Right lobe of liver (tissue), 6 donors: ENCODE measurements around the gene TCTA. TPM values are rescaled to one million over a fixed set of nuclear protein-coding genes. Genes with fewer than 3 reads are reported as not detected.

Source experiments
- ATAC-seq, 4 donors: fragments of 200-7000 bp; cut with Tn5 transposase; one replicate each; pipeline ENCODE4 v1.9.1; 2020; ENCODE audit warnings: mild to moderate bottlenecking in 4 of 4, moderate library complexity in 4 of 4
- DNase-seq, 3 donors: peaks; one replicate each; pipeline ENCODE4 v3.0.0-alpha.2; 2020
- H3K27ac ChIP-seq, 3 donors: fragments of 200-600 bp; one replicate each; pipeline ENCODE4 v1.8.0; 2022
- H3K27me3 ChIP-seq, 2 donors: fragments of 200-600 bp; one replicate each; pipeline ENCODE4 v1.8.0; 2022
- H3K36me3 ChIP-seq, 4 donors: fragments of 200-600 bp; sonication (generic) in 1 of 4; one replicate each; pipeline versions ENCODE4 v1.5.1 to v1.8.0; 2017 to 2022; ENCODE audit warnings: control low read depth in 1 of 4
- H3K4me1 ChIP-seq, 4 donors: fragments of 200-600 bp; sonication (generic) in 1 of 4; one replicate each; pipeline versions ENCODE4 v1.5.1 to v1.8.0; 2017 to 2022; ENCODE audit warnings: control low read depth in 1 of 4
- H3K4me3 ChIP-seq, 3 donors: fragments of 200-600 bp; one replicate each; pipeline ENCODE4 v1.8.0; 2022
- H3K9me3 ChIP-seq, 4 donors: fragments of 200-600 bp; sonication (generic) in 1 of 4; one replicate each; pipeline versions ENCODE4 v1.5.1 to v1.8.0; 2017 to 2022; ENCODE audit warnings: control low read depth in 1 of 4
- POLR2A ChIP-seq: fragments of 450-650 bp; IDR thresholded peaks from one replicate; pipeline ENCODE4 v1.6.1; 2017; ENCODE audit warnings: antibody characterized with exemption, mild to moderate bottlenecking
- WGBS: methylation state at CpG from one replicate; pipeline ENCODE4 v1.1.6; 2018; ENCODE audit warnings: low coverage, low lambda C conversion rate; ENCODE audit not compliant: insufficient coverage; ENCODE audit errors: missing lambda C conversion rate; 5-methylcytosine and 5-hydroxymethylcytosine counted together
- intact Hi-C, 2 donors: fragments of 100-400 bp; cut with DNase I; formaldehyde crosslinking; loops; one replicate each; pipeline versions ENCODE4 v1.11.2 to v1.14.1; 2022
- total RNA-seq, 6 experiments: library from RNA; depleted of rRNA in 2 of 6; stranded (reverse); fragments of >200 nt in 2 of 6; fragmentation: NEBNext Ultra II Directional in 3 of 6; extraction: Animal tissue kit (Norgen Biotek cat#: 25700) in 3 of 6; gene quantifications; one replicate each; pipeline versions ENCODE4 v1.1.0 to v1.2.4, GENCODE V29; 2016 to 2023
- TF ChIP-seq, protein P1 (sequence below), 4 donors: fragments of 200-600 bp in 3 of 4; fragments of 450-650 bp in 1 of 4; IDR thresholded peaks; one replicate each; pipeline versions ENCODE4 v1.5.1 to v1.8.0; 2016 to 2022; ENCODE audit warnings: antibody characterized with exemption in 4 of 4, mild to moderate bottlenecking in 2 of 4
- donor health status: DM: no; HTN: yes; CAD: no.
- donor health status: DM: no; HTN: no; CAD: no.
- donor health status: DM: no; HTN: no; CAD: no.
- donor health status: DM: no; HTN: yes; CAD: no.
- donor health status: DM: no; HTN: yes; CAD: no.

TCTA gene
- total RNA-seq, 6 experiments from 2014 or later, result 15.9 to 26.0 (median 19.4) TPM

GRCh38 chr3:49427586-49427985, 15.4 kb downstream of the TCTA start:
- 100% methylated on average over 1 of the region's 2 CpGs for WGBS
- ATAC-seq, result no peak
- H3K9me3 ChIP-seq, result no peaks in the 10 kb centered on the region
- no peak overlapping the region for H3K27ac ChIP-seq
- peaks cover 0 to 13% (median 3%) of the 10 kb centered on the region in 4 donors for H3K4me1 ChIP-seq
- H3K27me3 ChIP-seq, result no peaks in the 10 kb centered on the region
- no peak for DNase-seq
- H3K36me3 ChIP-seq, result peaks cover 0 to 15% (median 3%) of the 10 kb centered on the region in 4 donors
- no peak for TF ChIP-seq POLR2A
- TF ChIP-seq, protein P1, sequence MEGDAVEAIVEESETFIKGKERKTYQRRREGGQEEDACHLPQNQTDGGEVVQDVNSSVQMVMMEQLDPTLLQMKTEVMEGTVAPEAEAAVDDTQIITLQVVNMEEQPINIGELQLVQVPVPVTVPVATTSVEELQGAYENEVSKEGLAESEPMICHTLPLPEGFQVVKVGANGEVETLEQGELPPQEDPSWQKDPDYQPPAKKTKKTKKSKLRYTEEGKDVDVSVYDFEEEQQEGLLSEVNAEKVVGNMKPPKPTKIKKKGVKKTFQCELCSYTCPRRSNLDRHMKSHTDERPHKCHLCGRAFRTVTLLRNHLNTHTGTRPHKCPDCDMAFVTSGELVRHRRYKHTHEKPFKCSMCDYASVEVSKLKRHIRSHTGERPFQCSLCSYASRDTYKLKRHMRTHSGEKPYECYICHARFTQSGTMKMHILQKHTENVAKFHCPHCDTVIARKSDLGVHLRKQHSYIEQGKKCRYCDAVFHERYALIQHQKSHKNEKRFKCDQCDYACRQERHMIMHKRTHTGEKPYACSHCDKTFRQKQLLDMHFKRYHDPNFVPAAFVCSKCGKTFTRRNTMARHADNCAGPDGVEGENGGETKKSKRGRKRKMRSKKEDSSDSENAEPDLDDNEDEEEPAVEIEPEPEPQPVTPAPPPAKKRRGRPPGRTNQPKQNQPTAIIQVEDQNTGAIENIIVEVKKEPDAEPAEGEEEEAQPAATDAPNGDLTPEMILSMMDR (IDR thresholded peaks at IDR 0.05), result no peak
- intact Hi-C loops, result no loop called here
- no peak overlapping the region for H3K4me3 ChIP-seq

GRCh38 chr3:49428752-49429080, 16.5 kb downstream of the TCTA start:
- 4% methylated on average over 9 of the region's 9 CpGs for WGBS
- Histone ChIP-seq H3K4me1 (peaks cover 0 to 5% (median 0%) of the 10 kb centered on the region in 4 donors), H3K36me3 (peaks cover 0 to 15% (median 3%) of the 10 kb centered on the region in 4 donors), H3K9me3 (no peaks in the 10 kb centered on the region), H3K27ac (peak overlapping the region; percentile 68 to 84 (median 68)), H3K27me3 (no peaks in the 10 kb centered on the region), H3K4me3 (peak overlapping the region; percentile 64 to 90 (median 71))
- ATAC-seq, result peak; percentile 5 to 29 (median 13)
- no peak for DNase-seq
- intact Hi-C loops, result no loop called here
- TF ChIP-seq POLR2A, result no peak
- TF ChIP-seq, protein P1 (IDR thresholded peaks at IDR 0.05), result no peak

DNA sequence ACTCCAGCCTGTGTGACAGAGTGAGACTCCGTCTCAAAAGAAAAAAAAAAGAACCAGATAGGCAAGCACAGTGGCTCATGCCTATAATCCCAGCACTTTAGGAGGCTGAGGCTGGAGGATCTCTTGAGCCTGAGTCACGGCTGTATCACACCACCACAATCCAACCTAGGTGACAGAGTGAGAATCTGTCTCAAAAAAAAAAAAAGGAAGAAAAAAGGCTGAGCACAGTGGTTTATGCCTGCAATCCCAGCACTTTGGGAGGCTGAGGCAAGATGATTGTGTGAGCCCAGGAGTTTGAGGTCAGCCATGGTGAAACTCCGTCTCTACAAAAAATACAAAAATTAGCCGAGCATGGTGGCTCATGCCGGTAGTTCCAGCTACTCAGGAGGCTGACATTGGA, 22.5 kb downstream of the TCTA start:
- DNase-seq (no peak), ATAC-seq (peak in 2 of 4 donors; percentile 38 to 42)
- H3K27me3 ChIP-seq, result no peaks in the 10 kb centered on the region
- TF ChIP-seq, protein P1 (IDR thresholded peaks at IDR 0.05), result no peak
- no peak for TF ChIP-seq POLR2A
- no peak overlapping the region for H3K27ac ChIP-seq
- 83% methylated on average over 3 of the region's 5 CpGs for WGBS
- no peaks in the 10 kb centered on the region for H3K9me3 ChIP-seq
- intact Hi-C loops, result no loop called here
- peaks cover 0 to 4% (median 0%) of the 10 kb centered on the region in 4 donors for H3K4me1 ChIP-seq
- no peaks in the 10 kb centered on the region for H3K36me3 ChIP-seq
- H3K4me3 ChIP-seq, result no peak overlapping the region

GRCh38 chr3:49445391-49445790, 33.2 kb downstream of the TCTA start:
- intact Hi-C loops, result no loop called here
- Histone ChIP-seq H3K9me3 (no peaks in the 10 kb centered on the region), H3K4me3 (no peak overlapping the region), H3K27ac (no peak overlapping the region), H3K4me1 (no peaks in the 10 kb centered on the region), H3K36me3 (no peaks in the 10 kb centered on the region), H3K27me3 (no peaks in the 10 kb centered on the region)
- ATAC-seq (no peak), DNase-seq (no peak)
- WGBS, result 93% methylated on average over 4 of the region's 5 CpGs
- no peak for TF ChIP-seq POLR2A
- TF ChIP-seq, protein P1 (IDR thresholded peaks at IDR 0.05), result no peak

GRCh38 chr3:49453621-49454020, 41.4 kb downstream of the TCTA start:
- no peak overlapping the region for H3K27ac ChIP-seq
- TF ChIP-seq, protein P1 (IDR thresholded peaks at IDR 0.05), result no peak
- TF ChIP-seq POLR2A, result no peak
- H3K9me3 ChIP-seq, result no peaks in the 10 kb centered on the region
- no peak overlapping the region for H3K4me3 ChIP-seq
- no peaks in the 10 kb centered on the region for H3K36me3 ChIP-seq
- WGBS, result 100% methylated on average over 3 of the region's 4 CpGs
- no peaks in the 10 kb centered on the region for H3K4me1 ChIP-seq
- intact Hi-C loops, result no loop called here
- ATAC-seq, result no peak
- H3K27me3 ChIP-seq, result no peaks in the 10 kb centered on the region
- DNase-seq, result no peak
